OCI-LY3 (cell line): ENCODE results near the gene FSHR.

Experiments
- H2AFZ ChIP-seq: fragments of 200-600, 300-600 bp; shearing (Covaris generic); 2 replicates; pipeline ENCODE4 v1.6.0; 2014; ENCODE audit warnings: antibody characterized with exemption, low read depth, low read length
- H3K27ac ChIP-seq: fragments of 200-600, 300-600 bp; sonication (generic); 2 replicates; pipeline ENCODE4 v1.5.1; 2014; ENCODE audit warnings: mild to moderate bottlenecking, low read length, moderate library complexity, mixed read lengths
- H3K27me3 ChIP-seq: fragments of 200-600, 300-600 bp; sonication (generic); 2 replicates; pipeline ENCODE4 v1.6.1; 2014; ENCODE audit warnings: low read depth, low read length, mixed read lengths
- H3K36me3 ChIP-seq: fragments of 200-600, 300-600 bp; sonication (generic); replicated peaks from 2 replicates; pipeline ENCODE3; 2014; ENCODE audit warnings: low read depth, low read length, mixed read lengths
- H3K4me1 ChIP-seq: fragments of 300-600, 200-600 bp; sonication (generic); 2 replicates; pipeline ENCODE4 v1.6.1; 2014; ENCODE audit warnings: low read length, mixed read lengths
- H3K4me2 ChIP-seq: fragments of 200-600, 300-600 bp; sonication (generic); 2 replicates; pipeline ENCODE4 v1.6.1; 2014; ENCODE audit warnings: low read length, mixed read lengths
- H3K4me3 ChIP-seq: fragments of 300-600, 200-600 bp; sonication (generic); 2 replicates; pipeline ENCODE4 v1.5.1; 2014; ENCODE audit warnings: antibody characterized with exemption, mild to moderate bottlenecking, low read length, moderate library complexity
- H3K79me2 ChIP-seq: fragments of 300-600, 200-600 bp; shearing (Covaris generic); 2 replicates; pipeline ENCODE4 v1.6.1; 2014; ENCODE audit warnings: mild to moderate bottlenecking, low read length, mixed read lengths
- H3K9ac ChIP-seq: fragments of 300-600, 200-600 bp; shearing (Covaris generic); 2 replicates; pipeline ENCODE4 v1.6.0; 2014; ENCODE audit warnings: mild to moderate bottlenecking, low read length, moderate library complexity
- H3K9me3 ChIP-seq: fragments of 200-600, 300-600 bp; shearing (Covaris generic); 2 replicates; pipeline ENCODE4 v1.6.1; 2014; ENCODE audit warnings: low read length, mixed read lengths; ENCODE audit not compliant: insufficient read depth
- H4K20me1 ChIP-seq: fragments of 200-600, 300-600 bp; sonication (generic); 2 replicates; pipeline ENCODE4 v1.6.1; 2016; ENCODE audit warnings: low read length, mixed read lengths; ENCODE audit not compliant: insufficient read depth
- CTCF ChIP-seq: fragments of 200-600, 300-600 bp; sonication (generic); IDR thresholded peaks from 2 replicates; pipeline ENCODE4 v1.5.1; 2014; ENCODE audit warnings: antibody characterized with exemption, low read length, low read depth
- EZH2phosphoT487 ChIP-seq: fragments of 200-600 bp; shearing (Covaris generic); IDR thresholded peaks from 2 replicates; pipeline ENCODE4 v1.6.1; 2018; ENCODE audit warnings: antibody characterized with exemption, mixed run types, low read depth

Gene FSHR

GRCh38 chr2:48961009-48961408 lies 193.3 kb downstream of the FSHR start:
- H4K20me1 ChIP-seq: no peaks in the 10 kb centered on the region

GRCh38 chr2:48954935-48955334 lies 199.4 kb downstream of the FSHR start:
- no peaks in the 10 kb centered on the region for H3K27me3 ChIP-seq
- no peak overlapping the region for H2AFZ ChIP-seq
- no peaks in the 10 kb centered on the region for H3K36me3 ChIP-seq
- H3K27ac ChIP-seq: no peak overlapping the region
- H3K9ac ChIP-seq: no peak overlapping the region
- no peaks in the 10 kb centered on the region for H4K20me1 ChIP-seq
- H3K4me2 ChIP-seq: no peak overlapping the region
- no peak overlapping the region for H3K4me3 ChIP-seq
- no peaks in the 10 kb centered on the region for H3K4me1 ChIP-seq
- no peaks in the 10 kb centered on the region for H3K79me2 ChIP-seq
- TF ChIP-seq EZH2phosphoT487 (no peak), CTCF (no peak)
- no peaks in the 10 kb centered on the region for H3K9me3 ChIP-seq

More at GRCh38 chr2:48961009-48961408, 193.3 kb downstream of the FSHR start:
- TF ChIP-seq EZH2phosphoT487 (no peak), CTCF (no peak)
- Histone ChIP-seq H3K36me3 (no peaks in the 10 kb centered on the region), H3K4me3 (no peak overlapping the region), H3K4me2 (no peak overlapping the region), H3K27me3 (no peaks in the 10 kb centered on the region), H3K27ac (no peak overlapping the region), H2AFZ (no peak overlapping the region), H3K79me2 (no peaks in the 10 kb centered on the region), H3K9ac (no peak overlapping the region), H3K4me1 (no peaks in the 10 kb centered on the region), H3K9me3 (no peaks in the 10 kb centered on the region)

GRCh38 chr2:48954311-48954710 lies 200.0 kb downstream of the FSHR start:
- no peak overlapping the region for H2AFZ ChIP-seq

GRCh38 chr2:48952614-48953013 lies 201.7 kb downstream of the FSHR start:
- H3K4me2 ChIP-seq: no peak overlapping the region
- H3K4me3 ChIP-seq: no peak overlapping the region
- no peaks in the 10 kb centered on the region for H3K36me3 ChIP-seq
- no peaks in the 10 kb centered on the region for H3K79me2 ChIP-seq
- H3K27ac ChIP-seq: no peak overlapping the region
- no peaks in the 10 kb centered on the region for H3K4me1 ChIP-seq
- no peaks in the 10 kb centered on the region for H4K20me1 ChIP-seq
- no peaks in the 10 kb centered on the region for H3K9me3 ChIP-seq
- H3K27me3 ChIP-seq: no peaks in the 10 kb centered on the region
- TF ChIP-seq EZH2phosphoT487 (no peak), CTCF (no peak)
- no peak overlapping the region for H3K9ac ChIP-seq
- H2AFZ ChIP-seq: no peak overlapping the region

More at GRCh38 chr2:48954311-48954710, 200.0 kb downstream of the FSHR start:
- no peak for TF ChIP-seq CTCF
- TF ChIP-seq EZH2phosphoT487: no peak
- H3K79me2 ChIP-seq: no peaks in the 10 kb centered on the region
- H3K36me3 ChIP-seq: no peaks in the 10 kb centered on the region
- H3K27ac ChIP-seq: no peak overlapping the region
- H4K20me1 ChIP-seq: no peaks in the 10 kb centered on the region
- H3K9ac ChIP-seq: no peak overlapping the region
- H3K9me3 ChIP-seq: no peaks in the 10 kb centered on the region
- no peak overlapping the region for H3K4me2 ChIP-seq
- H3K4me3 ChIP-seq: no peak overlapping the region
- no peaks in the 10 kb centered on the region for H3K4me1 ChIP-seq
- no peaks in the 10 kb centered on the region for H3K27me3 ChIP-seq
